Activated naive CD8-positive, alpha-beta T cell treated with anti-CD3 and anti-CD28 coated beads, Interleukin-2, amount 50 U/mL, for 24 hours (primary cell): Measurements from ENCODE around the gene HCN2.

Source experiments
- ATAC-seq: fragments of 150-1000 bp; cut with Tn5 transposase; one replicate; pipeline ENCODE4 v1.10.0; 2021
- DNase-seq: peaks from one replicate; pipeline ENCODE4 v3.0.0; 2021
- H3K27ac Mint-ChIP-seq: one replicate; pipeline ENCODE4 v1.8.0; 2021; ENCODE audit warnings: mild to moderate bottlenecking, mixed read lengths
- H3K27me3 Mint-ChIP-seq: one replicate; pipeline ENCODE4 v1.8.0; 2021; ENCODE audit warnings: mixed read lengths
- H3K36me3 Mint-ChIP-seq: one replicate; pipeline ENCODE4 v1.8.0; 2021; ENCODE audit warnings: low read depth, mixed read lengths
- H3K4me1 Mint-ChIP-seq: one replicate; pipeline ENCODE4 v1.8.0; 2021; ENCODE audit warnings: mixed read lengths
- H3K4me3 Mint-ChIP-seq: one replicate; pipeline ENCODE4 v1.8.0; 2021; ENCODE audit warnings: mild to moderate bottlenecking, moderate library complexity, mixed read lengths
- H3K9me3 Mint-ChIP-seq: one replicate; pipeline ENCODE4 v1.8.0; 2021; ENCODE audit warnings: mixed read lengths

HCN2 gene

DNA sequence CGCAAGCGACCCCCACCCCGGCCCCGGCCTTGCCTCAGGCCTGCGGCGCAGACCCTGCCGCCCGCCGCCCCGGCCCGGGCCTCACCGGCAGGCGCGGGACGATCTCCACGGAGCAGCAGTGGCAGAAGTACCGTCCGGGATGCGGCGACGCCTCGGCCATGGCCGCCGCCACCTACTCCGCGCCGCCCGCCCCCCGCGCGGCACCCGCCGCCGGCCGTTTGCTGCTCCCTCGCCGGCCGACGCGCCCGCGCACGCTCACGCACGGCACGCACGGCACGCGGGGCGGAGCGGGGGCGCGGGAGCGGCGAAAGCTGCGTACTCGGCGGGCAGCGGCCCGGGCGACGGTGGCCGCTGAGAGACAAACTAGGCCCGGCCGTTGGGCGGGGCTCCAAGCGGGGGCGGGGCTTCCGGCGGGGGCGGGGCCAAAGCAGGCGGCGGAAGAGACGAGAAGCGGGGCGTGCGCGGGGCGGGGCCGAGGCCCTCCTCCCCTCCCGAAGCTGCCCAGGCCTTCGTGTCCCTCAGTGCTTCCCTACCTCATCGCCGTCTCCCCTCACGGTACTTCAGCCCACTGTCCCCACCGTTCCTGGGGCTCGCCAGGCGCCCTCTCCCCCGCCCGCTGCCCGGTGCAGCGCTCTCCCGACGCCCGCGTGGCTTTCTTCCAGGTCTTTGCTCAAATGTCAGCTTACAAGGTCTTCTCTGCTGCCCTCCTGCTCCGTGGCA lies 73.4 kb downstream of the HCN2 start, which contains the start of gene RNF126:
Gene RNF126 (minus strand): TSS at position 253 of the 720 bp plus-strand sequence. CDS start 93 bp downstream, at position 160.
- Mint-ChIP-seq H3K36me3 (peaks cover 7% of the 10 kb centered on the region), H3K27ac (peak within 1 kb of the TSS; percentile 90), H3K27me3 (no peaks in the 10 kb centered on the region), H3K4me1 (peaks cover 41% of the 10 kb centered on the region), H3K9me3 (no peaks in the 10 kb centered on the region), H3K4me3 (peak within 1 kb of the TSS; percentile 95)
- peak; percentile 45 for ATAC-seq
- peak; percentile 95 for DNase-seq

DNA sequence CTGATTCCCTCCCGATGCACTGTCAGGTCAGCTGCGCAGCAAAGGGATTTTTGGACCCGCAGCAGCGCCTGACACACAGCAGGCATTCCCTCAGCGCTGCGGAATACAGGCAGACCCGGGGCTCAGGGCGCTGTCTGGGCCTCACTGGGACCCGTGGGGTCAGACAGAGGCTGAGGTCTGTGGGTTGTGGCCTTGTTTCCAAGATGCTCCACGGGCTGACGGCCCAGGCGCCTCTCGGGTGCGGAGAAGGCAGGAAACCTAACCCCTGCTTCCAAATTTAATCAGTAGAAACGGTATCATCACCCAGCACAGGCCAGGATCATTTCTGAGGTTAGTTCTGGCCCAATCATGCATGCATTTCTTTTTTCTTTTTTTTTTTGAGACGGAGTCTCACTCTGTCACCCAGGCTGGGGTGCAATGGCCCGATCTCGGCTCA lies 74.0 kb downstream of the HCN2 start:
- peaks cover 1% of the 10 kb centered on the region for H3K27me3 Mint-ChIP-seq
- H3K4me1 Mint-ChIP-seq, result peaks cover 39% of the 10 kb centered on the region
- no peak for DNase-seq
- peak overlapping the region; percentile 71 for H3K4me3 Mint-ChIP-seq
- H3K27ac Mint-ChIP-seq, result peak overlapping the region; percentile 84
- H3K36me3 Mint-ChIP-seq, result peaks cover 7% of the 10 kb centered on the region
- H3K9me3 Mint-ChIP-seq, result no peaks in the 10 kb centered on the region
- ATAC-seq, result no peak

DNA sequence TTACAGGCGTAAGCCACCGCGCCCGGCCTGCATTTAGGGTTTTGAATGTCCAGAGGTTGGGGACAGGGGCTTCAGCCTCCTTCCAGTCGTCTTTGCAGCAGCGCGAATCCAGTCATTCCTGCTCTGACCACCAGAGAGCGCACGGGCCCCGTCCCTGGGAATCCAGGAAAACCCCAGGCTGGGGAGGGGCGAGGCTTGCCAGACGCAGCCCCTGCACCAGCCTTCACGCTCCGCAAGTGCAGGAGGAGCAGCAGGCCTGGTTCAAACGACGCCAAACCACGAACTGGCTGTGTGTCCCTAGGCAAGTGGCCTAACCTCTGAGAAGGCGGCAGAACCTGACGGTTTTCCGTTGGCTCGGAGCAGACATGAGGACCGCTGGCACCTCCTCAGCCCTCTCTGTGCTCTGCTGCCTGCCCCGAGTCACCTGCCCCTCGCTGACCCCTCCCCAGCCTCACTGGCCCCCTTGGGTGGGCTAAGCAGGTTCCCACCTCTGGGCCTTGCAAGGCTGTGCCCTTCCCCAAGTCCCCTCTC lies 75.3 kb downstream of the HCN2 start:
- DNase-seq (peak; percentile 87), ATAC-seq (no peak)
- H3K9me3 Mint-ChIP-seq, result no peaks in the 10 kb centered on the region
- H3K27ac Mint-ChIP-seq, result peak overlapping the region; percentile 52
- peaks cover 5% of the 10 kb centered on the region for H3K36me3 Mint-ChIP-seq
- peaks cover 29% of the 10 kb centered on the region for H3K4me1 Mint-ChIP-seq
- H3K27me3 Mint-ChIP-seq, result peaks cover 6% of the 10 kb centered on the region
- H3K4me3 Mint-ChIP-seq, result no peak overlapping the region
